ENCODE results near the gene LCN2. TPM values are rescaled to one million over a fixed set of nuclear protein-coding genes. Genes with fewer than 3 reads are reported as not detected.

The LCN2 gene
- total and polyA plus RNA-seq, 2 experiments from 2014 or later = 2.0 TPM; not detected in 1

DNA sequence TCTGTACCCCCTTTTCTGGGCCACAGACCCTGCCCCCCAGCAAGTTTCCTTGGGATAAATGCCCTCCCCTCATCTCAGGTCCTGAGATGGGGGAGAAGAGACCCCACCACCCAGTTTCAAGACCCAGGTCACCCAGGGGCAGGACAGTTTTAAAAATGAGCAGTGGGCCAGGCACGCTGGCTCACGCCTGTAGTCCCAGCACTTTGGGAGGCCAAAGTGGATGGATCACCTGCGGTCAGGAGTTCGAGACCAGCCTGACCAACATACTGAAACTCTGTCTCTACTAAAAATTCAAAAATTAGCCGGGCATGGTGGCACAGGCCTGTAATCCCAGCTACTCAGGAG, 27.8 kb upstream of the LCN2 start:
- Histone ChIP-seq H3K79me2 (replicated peaks; ENCODE audit: insufficient read depth) (peaks cover 16% of the 10 kb centered on the region), H2AFZ (no peak overlapping the region), H4K20me1 (replicated peaks; ENCODE audit: insufficient read depth) (peaks cover 9% of the 10 kb centered on the region), H3F3A (replicated peaks; ENCODE audit: low read depth) (peaks cover 9% of the 10 kb centered on the region; the same call in 1 of the 2 replicates), H3K4me1 (ENCODE audit: insufficient read depth) (peaks cover 14% of the 10 kb centered on the region; the same call in 1 of the 2 replicates), H3K4me3 (no peak overlapping the region), H3K4me2 (no peak overlapping the region), H3K27me3 (ENCODE audit: insufficient read depth) (no peaks in the 10 kb centered on the region), H3K36me3 (ENCODE audit: insufficient read depth) (0 out of 2 replicates have a peak, but pooled peaks cover 4% of the 10 kb centered on the region), H3K9me2 (ENCODE audit: insufficient read depth) (no peaks in the 10 kb centered on the region), H3K27ac (ENCODE audit: low read depth) (no peak overlapping the region)
- H3K36me3 Mint-ChIP-seq (ENCODE audit: low read depth) = peaks cover 43% of the 10 kb centered on the region
- H3K9me3 Mint-ChIP-seq = no peaks in the 10 kb centered on the region
- H3K27me3 Mint-ChIP-seq (ENCODE audit: insufficient read depth, low read depth, poor library complexity) = peaks cover 25% of the 10 kb centered on the region
- H3K4me1 Mint-ChIP-seq = peaks cover 22% of the 10 kb centered on the region
- H3K4me3 Mint-ChIP-seq = no peak overlapping the region
- DNase-seq (ENCODE audit: low spot score) (no peak), ATAC-seq (no peak)
- TF ChIP-seq, protein P1, sequence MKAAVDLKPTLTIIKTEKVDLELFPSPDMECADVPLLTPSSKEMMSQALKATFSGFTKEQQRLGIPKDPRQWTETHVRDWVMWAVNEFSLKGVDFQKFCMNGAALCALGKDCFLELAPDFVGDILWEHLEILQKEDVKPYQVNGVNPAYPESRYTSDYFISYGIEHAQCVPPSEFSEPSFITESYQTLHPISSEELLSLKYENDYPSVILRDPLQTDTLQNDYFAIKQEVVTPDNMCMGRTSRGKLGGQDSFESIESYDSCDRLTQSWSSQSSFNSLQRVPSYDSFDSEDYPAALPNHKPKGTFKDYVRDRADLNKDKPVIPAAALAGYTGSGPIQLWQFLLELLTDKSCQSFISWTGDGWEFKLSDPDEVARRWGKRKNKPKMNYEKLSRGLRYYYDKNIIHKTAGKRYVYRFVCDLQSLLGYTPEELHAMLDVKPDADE (IDR thresholded peaks at IDR 0.05) = no peak
- TF ChIP-seq ZNF114 (CRISPR knock-in tag; IDR thresholded peaks at IDR 0.05) (no peak), ZNF331 (CRISPR knock-in tag; IDR thresholded peaks at IDR 0.05; ENCODE audit: low read depth) (no peak), JUNB (IDR thresholded peaks at IDR 0.05; ENCODE audit: unreplicated experiment) (no peak), EZH2phosphoT487 (IDR thresholded peaks at IDR 0.05; ENCODE audit: unreplicated experiment) (no peak), CREB1 (CRISPR knock-in tag; IDR thresholded peaks at IDR 0.05; ENCODE audit: low read depth) (no peak), NANOG (IDR thresholded peaks at IDR 0.05; ENCODE audit: borderline replicate concordance) (no peak), POLR2AphosphoS5 (IDR thresholded peaks at IDR 0.05; ENCODE audit: low read depth) (no peak), EZH2 (IDR thresholded peaks at IDR 0.05; ENCODE audit: low read depth, unreplicated experiment) (no peak), STAT1 (IDR thresholded peaks at IDR 0.05; ENCODE audit: unreplicated experiment) (no peak)
- TF ChIP-seq, protein P2, sequence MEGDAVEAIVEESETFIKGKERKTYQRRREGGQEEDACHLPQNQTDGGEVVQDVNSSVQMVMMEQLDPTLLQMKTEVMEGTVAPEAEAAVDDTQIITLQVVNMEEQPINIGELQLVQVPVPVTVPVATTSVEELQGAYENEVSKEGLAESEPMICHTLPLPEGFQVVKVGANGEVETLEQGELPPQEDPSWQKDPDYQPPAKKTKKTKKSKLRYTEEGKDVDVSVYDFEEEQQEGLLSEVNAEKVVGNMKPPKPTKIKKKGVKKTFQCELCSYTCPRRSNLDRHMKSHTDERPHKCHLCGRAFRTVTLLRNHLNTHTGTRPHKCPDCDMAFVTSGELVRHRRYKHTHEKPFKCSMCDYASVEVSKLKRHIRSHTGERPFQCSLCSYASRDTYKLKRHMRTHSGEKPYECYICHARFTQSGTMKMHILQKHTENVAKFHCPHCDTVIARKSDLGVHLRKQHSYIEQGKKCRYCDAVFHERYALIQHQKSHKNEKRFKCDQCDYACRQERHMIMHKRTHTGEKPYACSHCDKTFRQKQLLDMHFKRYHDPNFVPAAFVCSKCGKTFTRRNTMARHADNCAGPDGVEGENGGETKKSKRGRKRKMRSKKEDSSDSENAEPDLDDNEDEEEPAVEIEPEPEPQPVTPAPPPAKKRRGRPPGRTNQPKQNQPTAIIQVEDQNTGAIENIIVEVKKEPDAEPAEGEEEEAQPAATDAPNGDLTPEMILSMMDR (conservative IDR thresholded peaks at IDR 0.05; ENCODE audit: low read depth in 2 of 2) = no peak
- TF ChIP-seq, protein P3, sequence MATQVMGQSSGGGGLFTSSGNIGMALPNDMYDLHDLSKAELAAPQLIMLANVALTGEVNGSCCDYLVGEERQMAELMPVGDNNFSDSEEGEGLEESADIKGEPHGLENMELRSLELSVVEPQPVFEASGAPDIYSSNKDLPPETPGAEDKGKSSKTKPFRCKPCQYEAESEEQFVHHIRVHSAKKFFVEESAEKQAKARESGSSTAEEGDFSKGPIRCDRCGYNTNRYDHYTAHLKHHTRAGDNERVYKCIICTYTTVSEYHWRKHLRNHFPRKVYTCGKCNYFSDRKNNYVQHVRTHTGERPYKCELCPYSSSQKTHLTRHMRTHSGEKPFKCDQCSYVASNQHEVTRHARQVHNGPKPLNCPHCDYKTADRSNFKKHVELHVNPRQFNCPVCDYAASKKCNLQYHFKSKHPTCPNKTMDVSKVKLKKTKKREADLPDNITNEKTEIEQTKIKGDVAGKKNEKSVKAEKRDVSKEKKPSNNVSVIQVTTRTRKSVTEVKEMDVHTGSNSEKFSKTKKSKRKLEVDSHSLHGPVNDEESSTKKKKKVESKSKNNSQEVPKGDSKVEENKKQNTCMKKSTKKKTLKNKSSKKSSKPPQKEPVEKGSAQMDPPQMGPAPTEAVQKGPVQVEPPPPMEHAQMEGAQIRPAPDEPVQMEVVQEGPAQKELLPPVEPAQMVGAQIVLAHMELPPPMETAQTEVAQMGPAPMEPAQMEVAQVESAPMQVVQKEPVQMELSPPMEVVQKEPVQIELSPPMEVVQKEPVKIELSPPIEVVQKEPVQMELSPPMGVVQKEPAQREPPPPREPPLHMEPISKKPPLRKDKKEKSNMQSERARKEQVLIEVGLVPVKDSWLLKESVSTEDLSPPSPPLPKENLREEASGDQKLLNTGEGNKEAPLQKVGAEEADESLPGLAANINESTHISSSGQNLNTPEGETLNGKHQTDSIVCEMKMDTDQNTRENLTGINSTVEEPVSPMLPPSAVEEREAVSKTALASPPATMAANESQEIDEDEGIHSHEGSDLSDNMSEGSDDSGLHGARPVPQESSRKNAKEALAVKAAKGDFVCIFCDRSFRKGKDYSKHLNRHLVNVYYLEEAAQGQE (IDR thresholded peaks at IDR 0.05; ENCODE audit: unreplicated experiment) = no peak
- TF ChIP-seq, protein P4, sequence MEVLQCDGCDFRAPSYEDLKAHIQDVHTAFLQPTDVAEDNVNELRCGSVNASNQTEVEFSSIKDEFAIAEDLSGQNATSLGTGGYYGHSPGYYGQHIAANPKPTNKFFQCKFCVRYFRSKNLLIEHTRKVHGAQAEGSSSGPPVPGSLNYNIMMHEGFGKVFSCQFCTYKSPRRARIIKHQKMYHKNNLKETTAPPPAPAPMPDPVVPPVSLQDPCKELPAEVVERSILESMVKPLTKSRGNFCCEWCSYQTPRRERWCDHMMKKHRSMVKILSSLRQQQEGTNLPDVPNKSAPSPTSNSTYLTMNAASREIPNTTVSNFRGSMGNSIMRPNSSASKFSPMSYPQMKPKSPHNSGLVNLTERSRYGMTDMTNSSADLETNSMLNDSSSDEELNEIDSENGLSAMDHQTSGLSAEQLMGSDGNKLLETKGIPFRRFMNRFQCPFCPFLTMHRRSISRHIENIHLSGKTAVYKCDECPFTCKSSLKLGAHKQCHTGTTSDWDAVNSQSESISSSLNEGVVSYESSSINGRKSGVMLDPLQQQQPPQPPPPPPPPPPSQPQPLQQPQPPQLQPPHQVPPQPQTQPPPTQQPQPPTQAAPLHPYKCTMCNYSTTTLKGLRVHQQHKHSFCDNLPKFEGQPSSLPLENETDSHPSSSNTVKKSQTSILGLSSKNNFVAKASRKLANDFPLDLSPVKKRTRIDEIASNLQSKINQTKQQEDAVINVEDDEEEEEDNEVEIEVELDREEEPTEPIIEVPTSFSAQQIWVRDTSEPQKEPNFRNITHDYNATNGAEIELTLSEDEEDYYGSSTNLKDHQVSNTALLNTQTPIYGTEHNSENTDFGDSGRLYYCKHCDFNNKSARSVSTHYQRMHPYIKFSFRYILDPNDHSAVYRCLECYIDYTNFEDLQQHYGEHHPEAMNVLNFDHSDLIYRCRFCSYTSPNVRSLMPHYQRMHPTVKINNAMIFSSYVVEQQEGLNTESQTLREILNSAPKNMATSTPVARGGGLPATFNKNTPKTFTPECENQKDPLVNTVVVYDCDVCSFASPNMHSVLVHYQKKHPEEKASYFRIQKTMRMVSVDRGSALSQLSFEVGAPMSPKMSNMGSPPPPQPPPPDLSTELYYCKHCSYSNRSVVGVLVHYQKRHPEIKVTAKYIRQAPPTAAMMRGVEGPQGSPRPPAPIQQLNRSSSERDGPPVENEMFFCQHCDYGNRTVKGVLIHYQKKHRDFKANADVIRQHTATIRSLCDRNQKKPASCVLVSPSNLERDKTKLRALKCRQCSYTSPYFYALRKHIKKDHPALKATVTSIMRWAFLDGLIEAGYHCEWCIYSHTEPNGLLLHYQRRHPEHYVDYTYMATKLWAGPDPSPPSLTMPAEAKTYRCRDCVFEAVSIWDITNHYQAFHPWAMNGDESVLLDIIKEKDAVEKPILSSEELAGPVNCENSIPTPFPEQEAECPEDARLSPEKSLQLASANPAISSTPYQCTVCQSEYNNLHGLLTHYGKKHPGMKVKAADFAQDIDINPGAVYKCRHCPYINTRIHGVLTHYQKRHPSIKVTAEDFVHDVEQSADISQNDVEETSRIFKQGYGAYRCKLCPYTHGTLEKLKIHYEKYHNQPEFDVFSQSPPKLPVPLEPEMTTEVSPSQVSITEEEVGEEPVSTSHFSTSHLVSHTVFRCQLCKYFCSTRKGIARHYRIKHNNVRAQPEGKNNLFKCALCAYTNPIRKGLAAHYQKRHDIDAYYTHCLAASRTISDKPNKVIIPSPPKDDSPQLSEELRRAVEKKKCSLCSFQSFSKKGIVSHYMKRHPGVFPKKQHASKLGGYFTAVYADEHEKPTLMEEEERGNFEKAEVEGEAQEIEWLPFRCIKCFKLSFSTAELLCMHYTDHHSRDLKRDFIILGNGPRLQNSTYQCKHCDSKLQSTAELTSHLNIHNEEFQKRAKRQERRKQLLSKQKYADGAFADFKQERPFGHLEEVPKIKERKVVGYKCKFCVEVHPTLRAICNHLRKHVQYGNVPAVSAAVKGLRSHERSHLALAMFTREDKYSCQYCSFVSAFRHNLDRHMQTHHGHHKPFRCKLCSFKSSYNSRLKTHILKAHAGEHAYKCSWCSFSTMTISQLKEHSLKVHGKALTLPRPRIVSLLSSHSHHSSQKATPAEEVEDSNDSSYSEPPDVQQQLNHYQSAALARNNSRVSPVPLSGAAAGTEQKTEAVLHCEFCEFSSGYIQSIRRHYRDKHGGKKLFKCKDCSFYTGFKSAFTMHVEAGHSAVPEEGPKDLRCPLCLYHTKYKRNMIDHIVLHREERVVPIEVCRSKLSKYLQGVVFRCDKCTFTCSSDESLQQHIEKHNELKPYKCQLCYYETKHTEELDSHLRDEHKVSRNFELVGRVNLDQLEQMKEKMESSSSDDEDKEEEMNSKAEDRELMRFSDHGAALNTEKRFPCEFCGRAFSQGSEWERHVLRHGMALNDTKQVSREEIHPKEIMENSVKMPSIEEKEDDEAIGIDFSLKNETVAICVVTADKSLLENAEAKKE (CRISPR knock-in tag; IDR thresholded peaks at IDR 0.05) = no peak
- H3K27ac Mint-ChIP-seq = no peak overlapping the region

Data from GM23338 (cell line).